GM10266 (cell line): ENCODE results near the gene RAD51B.

Experiments
- DNase-seq: peaks from one replicate; pipeline ENCODE4 v3.0.0; 2012; ENCODE audit errors: extremely low spot score
- TF ChIP-seq, protein P1 (sequence below): IDR thresholded peaks from 2 replicates; pipeline ENCODE4 v1.5.1; 2012; ENCODE audit warnings: mild to moderate bottlenecking, low read depth; ENCODE audit not compliant: control insufficient read depth, insufficient read depth; ENCODE audit errors: missing control alignments

Gene RAD51B

DNA sequence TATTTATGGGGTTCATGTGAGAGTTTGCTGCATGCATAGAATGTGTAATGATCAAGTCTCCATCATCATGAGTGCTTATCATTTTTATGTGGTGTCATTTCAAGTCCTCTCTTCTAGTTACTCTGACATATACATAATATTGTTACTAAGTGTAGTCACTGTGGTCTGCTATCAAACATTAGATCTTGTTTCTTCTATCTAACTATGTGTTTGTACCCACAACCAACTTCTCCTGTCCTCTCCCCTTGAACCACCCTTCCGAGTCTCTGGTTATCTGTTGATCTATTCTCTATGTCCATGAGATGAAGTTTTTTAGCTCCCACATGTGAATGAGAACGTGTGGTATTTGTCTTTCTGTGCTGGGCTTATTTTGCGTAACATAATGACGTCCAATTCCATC is 107.7 kb downstream of the RAD51B start:
- TF ChIP-seq, protein P1, sequence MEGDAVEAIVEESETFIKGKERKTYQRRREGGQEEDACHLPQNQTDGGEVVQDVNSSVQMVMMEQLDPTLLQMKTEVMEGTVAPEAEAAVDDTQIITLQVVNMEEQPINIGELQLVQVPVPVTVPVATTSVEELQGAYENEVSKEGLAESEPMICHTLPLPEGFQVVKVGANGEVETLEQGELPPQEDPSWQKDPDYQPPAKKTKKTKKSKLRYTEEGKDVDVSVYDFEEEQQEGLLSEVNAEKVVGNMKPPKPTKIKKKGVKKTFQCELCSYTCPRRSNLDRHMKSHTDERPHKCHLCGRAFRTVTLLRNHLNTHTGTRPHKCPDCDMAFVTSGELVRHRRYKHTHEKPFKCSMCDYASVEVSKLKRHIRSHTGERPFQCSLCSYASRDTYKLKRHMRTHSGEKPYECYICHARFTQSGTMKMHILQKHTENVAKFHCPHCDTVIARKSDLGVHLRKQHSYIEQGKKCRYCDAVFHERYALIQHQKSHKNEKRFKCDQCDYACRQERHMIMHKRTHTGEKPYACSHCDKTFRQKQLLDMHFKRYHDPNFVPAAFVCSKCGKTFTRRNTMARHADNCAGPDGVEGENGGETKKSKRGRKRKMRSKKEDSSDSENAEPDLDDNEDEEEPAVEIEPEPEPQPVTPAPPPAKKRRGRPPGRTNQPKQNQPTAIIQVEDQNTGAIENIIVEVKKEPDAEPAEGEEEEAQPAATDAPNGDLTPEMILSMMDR: no peak

DNA sequence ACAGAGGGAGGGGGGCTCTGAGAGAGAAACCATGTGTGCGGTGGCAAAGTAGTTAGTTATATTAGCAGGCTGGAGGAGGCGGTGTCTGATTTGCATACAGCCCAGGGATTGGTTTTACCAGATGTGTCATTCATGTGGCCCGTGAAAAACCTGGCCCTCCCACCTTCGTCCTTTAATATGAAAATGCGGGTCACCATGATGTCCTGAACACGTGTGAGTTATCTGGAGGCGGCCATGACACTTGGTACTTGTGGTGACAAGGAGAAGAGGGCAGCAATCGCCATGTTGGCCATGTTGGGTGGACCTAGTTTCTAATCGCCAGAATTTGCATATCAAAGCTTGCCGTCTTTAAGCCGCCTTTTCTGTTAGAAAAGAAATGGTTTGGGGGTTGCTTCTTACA is 108.8 kb downstream of the RAD51B start:
- TF ChIP-seq, protein P1: no peak
- no peak for DNase-seq

More for the DNA sequence above, 107.7 kb downstream of the RAD51B start:
- no peak for DNase-seq

DNA sequence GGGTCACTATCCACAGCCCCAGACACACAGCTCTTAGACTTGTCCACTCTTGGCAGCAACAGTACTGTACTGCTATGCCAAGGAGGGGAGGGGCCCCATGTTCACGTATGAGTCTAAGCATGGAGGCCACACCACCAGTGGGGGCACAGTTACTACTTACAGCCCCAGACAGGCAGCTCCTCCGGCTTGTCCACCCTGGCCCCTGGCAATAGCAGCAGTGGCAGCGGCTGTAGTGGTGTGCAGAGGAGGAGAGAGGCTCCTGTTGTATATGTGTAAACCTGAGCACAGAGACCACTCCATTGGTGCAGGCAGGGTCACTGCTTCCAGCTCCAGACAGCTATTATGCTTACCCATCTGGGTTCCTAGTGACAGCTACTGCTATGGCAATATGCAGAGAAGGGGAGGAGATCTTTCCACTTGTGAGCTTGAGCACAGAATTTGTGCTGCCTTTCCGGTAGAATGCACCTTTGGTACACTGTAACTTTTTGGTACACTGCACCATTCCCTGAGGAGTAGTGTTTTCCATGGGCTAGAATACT is 113.2 kb downstream of the RAD51B start:
- no peak for DNase-seq
- TF ChIP-seq, protein P1: no peak

DNA sequence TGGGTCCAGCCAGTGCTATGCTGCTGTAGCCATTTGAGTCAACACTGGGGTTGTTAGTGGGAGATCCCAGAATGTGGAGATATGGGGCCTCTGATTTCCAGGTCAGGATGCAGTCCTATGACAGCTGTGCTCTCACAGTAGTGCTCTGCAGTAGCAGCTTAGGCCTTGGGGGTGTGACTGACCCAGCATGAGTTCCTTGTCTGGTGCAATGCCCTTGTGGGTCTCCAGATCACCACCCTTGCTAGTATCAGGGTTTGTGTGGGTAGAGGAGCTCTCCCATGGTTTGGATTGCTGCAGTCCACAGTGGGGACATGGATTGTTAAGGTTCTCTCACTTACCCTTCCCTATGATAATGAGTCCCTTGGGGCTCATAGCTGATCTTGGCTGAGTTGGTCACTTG is 113.7 kb downstream of the RAD51B start:
- DNase-seq: no peak
- TF ChIP-seq, protein P1: no peak

DNA sequence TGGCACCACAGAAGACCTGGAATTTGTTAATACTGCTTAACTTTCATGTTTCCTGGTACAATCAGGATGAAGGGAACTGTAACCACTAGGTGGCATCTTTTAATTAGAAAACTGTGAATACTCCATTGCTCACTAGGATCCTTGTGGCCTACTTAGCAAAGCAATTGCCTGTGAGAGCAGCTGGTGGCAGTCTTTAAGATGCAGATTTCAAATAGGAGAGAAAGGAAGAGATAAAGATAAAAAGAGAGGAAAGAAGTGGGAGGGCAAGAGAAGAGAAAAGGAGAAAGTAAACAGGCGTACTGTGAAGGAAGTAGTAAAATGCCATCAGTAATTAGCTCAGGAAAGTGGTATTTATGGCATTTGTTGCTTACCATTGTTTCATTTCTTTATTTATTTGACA is 114.5 kb downstream of the RAD51B start:
- DNase-seq: peak; percentile 31
- TF ChIP-seq, protein P1: peak; percentile 59

DNA sequence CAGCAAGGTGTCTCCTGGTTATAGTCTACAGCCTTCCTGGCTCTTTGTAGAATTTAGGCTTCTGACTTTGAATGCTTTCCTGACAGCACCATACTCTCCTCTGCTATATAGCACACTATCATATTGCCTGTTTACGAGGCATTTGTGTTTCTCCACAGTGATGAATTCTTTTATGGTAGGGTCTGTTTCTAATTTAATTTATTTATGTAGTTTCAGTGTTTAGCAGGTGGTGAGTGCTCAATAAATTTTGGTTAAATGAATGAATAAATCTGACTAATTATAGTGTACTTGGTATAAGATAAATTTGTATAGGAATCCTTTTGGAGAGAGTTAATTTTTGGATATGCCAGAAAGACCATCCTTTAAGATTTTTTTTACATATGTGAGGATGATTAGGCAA is 115.3 kb downstream of the RAD51B start:
- DNase-seq: no peak
- TF ChIP-seq, protein P1: no peak

DNA sequence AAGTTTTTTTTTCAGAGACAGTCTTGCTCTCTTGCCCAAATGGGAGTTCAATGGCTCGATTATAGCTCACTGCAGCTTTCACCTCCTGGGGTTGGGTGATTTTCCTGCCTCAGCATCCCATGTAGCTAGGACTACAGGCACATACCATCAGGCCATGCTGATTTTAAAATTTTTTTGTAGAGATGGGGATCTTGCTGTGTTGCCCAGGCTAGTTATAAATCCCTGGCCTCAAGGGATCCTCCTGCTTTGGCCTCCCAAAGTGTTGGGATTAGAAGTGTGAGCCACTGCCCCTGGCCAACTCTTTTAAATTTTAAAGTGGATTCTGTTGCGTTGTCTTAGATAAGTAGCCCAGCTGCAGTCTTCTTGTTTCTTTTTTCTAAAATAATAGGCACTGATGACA is 115.8 kb downstream of the RAD51B start:
- no peak for DNase-seq
- TF ChIP-seq, protein P1: no peak
